GDM1 (cell line): ENCODE measurements around the gene KYAT1.
"Not testable (repeated sequence)": the region's sequence is repeated elsewhere in the genome, so short reads cannot be mapped to it uniquely, and the experiment has no call there.

Experiments
- DNase-seq: peaks from one replicate; lab custom pipeline; 2025; lab: John Stamatoyannopoulos, UW

Gene KYAT1

DNA sequence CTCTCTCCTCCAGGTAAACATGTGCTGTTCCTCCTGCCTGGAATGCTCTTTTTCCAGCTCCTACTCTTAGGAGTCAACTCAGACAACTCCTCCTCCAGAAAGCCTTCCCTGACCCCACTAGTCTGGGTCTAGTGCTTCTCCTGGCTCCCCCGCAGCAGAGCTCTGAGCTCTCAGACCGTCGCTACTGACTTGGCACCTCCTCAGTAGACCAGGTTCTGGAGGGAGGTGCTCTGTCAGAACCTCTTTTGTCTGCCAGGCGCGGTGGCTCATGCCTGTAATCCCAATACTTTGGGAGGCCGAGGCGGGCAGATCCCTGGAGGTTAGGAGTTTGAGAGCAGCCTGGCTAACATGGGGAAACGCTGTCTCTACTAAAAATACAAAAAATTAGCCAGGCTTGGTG, 3.6 kb upstream of the KYAT1 start:
- DNase-seq = no peak

DNA sequence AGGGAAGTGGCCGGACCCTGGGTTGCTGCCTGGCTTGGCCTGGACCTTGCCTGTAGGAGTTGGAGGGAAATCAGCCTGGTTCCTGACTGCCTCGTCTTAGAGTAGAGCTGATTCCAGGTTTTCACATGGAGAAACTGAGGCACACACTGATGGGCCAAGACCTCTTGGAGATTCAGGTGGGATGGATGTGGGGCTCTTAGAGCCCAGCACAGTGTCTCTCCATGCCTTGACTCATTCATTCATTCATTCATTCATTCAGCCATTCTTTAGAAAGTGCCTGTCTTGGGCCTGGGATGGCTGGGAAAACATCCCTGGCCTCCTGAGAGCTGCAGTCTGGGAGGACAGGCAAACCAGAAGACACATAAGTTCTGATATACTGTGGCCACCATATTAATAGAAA, 2.4 kb upstream of the KYAT1 start:
- DNase-seq = no peak

DNA sequence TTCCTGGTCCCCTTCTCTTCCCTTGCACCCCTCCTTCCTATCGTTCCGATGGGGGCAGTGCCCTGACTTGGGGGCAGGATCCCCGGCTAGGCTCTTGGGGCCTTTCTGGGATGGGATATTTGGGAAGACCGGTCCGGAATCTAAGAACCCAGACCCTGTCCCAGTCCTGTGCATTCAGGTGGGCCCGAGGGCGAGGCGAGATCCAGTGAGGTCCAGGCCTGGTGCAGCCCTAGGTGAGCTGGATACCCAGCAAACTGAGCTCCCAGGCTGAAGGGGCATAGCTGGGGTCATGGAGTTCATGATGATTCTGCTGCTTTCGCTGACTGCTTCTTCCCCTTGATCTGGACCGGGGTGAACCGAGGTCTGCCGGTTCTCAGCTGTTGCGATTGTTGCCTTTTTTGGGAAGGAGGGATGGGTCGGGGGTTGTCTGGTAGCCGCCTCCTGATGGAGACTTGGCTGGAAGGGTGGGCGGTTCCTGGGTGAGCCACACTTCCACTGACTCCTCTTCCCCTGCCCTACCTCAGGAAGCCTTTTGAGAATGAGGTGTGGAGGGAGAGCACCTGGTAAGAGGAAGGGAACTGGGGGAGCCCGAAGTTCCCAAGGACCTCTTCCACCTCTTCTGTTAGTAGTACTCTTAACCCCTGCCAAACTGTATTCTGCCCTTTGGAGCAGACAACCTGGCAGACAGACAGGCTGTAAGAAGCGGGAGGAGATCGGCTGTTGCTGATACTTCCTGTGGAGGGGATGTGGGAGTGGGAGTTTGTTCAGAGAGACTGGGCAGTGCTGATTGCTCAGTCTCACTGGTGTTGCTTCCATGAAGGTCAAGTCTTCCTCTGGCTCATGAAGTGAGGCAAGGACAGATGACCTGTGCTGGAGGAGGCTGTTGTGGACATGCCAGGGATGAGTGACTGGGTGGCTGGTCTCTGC, 1.2 kb upstream of the KYAT1 start:
- no peak for DNase-seq

DNA sequence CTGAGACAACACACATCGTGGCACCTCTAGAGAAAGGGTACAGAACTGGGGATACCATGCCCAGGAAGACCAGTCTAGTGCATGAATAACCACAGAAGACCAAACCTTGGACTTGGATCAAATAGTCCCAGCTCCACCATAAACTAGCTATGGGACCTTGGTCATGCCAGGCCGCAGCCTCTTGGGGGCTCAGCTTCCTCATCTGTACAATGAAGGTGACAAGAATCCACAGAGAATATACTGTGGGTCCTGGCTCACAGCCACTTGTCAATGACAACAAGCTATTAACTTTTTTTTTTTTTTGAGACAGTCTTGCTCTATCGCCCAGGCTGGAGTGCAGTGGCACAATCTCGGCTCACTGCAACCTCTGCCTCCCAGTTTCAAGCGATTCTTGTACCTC, 3.9 kb downstream of the KYAT1 start:
- DNase-seq = no peak

DNA sequence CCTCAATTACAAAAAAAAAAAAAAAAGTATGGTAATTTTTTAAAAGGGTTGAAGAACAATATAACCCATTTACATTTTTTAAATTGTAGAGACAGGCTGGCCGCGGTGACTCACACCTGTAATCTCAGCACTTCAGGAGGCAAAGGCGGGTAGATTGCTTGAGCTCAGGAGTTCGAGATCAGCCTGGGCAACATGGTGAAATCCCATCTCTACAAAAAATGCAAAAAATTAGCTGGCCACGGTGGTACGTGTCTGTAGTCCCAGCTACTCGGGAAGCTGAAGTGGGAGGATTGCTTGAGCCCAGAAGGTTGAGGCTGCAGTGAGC, 10.8 kb downstream of the KYAT1 start:
- DNase-seq = not testable (repeated sequence)

DNA sequence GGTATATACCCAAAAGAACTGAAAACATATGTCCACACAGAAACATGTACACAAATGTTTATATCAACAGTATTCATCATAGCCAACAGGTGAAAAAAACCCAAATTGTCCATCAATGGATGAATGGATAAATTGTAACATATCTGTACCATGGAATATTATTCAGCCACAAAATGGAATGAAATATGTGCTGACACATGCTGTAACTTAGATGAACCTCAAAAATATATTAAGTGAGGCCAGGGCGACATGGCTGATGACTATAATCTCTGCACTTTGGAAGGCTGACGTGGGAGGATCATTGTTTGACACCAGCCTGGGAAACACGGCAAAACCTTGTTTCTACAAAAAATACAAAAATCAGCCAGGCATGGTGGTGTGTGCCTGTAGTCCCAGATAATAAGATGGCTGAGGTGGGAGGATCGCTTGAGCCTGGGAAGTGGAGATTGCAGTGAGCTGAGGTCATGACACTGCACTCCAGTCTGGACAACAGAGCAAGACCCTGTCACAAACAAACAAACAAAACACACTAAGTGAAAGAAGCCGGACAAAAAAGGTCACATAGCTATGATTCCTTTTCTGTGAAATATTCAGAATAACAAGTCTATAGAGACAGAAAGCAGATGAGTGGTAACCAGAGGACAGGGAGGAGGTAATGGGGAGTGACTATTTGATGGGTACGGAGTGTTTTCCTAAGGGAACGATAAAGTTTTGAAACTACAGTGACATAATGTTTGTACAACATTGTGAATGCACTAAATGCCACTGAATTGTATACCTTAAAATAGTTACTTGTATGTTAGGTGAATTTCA, 11.4 kb downstream of the KYAT1 start:
- DNase-seq = no peak

DNA sequence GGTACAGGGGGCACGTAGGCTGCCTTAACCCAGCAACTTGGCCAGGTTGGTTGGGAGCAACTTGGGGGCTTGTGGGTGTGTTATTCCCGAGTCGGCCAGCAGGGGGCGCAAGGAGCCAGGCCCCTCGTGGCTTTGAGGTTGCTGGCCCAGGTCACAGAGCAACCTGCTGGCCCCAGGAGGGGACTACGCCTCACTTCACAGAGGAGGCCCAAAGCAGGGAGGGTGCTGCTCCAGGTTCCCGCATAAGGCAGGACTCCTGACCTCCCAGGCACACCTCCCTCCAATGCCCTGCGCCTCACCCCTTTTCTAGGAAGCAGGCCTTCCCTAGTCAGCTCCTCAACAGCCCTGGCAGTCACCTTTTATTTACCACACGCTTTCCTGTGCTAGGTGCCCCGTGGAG, 18.1 kb downstream of the KYAT1 start:
- DNase-seq = peak; percentile 55

DNA sequence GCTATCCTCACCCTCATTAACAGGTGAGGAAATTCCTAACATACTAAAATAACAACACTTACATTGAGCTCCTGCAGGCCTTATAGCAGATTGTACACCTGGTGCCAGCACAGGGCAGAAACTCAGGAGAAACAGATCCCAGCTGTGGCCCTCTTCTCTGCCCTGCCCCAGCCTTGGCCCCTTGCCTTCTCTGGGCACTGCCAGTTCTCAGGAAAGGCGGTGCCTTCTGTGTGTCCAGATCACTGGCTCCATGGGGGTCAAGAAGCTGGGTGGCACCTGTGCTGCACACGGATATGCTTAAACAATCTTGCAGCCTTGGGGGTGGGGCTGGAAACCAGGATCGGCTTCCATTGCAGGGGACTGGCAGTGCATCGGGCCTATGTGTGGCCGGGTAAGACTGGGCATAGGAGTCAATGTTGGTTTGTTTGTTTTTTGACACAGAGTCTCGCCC, 19.3 kb downstream of the KYAT1 start:
- no peak for DNase-seq

DNA sequence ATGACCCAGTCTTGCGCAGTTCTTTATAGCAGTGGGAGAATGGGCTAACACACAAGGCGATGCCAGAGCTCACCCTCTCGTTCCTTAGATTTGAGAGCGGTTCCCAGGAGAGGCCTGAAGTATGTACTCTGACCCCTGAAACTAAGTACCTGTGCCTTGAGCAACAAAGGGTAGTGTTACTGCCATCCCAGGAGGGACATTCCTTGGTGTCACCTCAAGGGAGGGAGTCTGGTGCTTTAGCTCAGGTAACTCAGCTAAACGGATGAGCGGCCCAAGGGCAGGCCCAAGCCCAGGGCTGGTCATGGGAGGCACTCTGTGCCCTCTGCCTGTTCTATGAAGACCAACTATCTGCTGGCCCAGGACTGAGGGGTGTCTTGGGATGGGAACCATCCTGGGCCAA, 20.2 kb downstream of the KYAT1 start:
- no peak for DNase-seq

DNA sequence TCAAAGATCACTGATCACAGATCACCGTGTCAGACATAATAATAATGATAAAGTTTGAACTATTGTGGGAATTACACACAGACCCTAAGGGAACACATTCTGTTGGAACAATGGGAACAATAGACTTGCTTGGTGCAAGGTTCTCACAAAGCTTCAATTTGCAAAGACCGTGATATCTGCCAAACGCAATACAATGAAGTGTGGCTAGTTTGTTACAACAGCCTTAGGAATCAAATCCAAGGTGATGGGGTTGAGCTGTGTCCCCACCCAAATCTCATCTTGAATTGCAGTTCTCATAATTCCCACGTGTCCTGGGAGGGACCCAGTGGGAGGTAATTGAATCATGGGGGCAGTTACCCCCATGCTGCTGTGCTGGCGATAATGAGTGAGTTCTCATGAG, 20.8 kb downstream of the KYAT1 start:
- DNase-seq = no peak

DNA sequence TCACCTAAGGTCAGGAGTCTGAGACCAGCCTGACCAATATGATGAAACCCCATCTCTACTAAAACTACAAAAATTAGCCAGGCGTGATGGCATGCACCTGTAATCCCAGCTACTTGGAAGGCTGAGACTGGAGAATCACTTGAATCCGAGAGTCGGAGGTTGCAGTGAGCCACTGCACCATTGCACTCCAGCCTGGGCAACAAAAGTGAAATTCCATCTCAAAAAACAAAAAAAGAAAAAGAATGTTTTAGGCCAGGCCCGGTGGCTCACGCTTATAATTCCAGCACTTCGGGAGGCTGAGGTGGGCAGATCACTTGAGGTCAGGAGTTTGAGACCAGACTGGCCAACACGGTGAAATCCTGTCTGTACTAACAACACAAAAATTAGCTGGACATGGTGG, 23.3 kb downstream of the KYAT1 start:
- DNase-seq = not testable (repeated sequence)

DNA sequence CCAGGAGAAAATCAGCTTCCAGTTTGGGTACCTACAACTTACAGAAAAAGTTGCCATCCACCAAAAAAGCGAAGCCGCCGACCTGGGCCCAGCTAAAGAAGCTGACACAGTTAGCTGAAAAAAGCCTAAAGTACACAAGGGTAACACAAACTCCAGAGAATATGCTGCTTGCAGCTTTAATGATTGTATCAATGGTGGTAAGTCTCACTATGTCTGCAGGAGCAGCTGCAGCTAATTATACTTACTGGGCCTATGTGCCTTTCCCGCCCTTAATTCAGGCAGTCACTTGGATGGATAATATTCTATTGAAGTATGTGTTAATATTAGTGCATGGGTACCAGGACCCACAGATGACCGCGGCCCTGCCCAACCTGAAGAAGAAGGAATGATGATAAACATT, 27.3 kb downstream of the KYAT1 start:
- DNase-seq = not testable (repeated sequence)

DNA sequence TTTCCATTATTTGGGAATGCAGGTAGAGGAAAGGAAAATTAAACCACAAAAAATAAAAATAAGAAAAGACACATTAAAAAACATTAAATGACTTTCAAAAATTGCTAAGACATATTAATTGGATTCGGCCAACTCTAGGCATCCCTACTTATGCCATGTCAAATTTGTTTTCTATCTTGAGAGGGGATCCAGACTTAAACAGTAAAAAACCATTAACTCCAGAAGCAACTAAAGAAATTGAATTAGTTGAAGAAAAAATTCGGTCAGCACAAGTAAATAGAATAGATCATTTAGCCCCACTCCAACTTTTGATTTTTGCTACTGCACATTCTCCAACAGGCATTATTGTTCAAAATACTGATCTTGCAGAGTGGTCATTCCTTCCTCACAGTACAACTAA, 29.1 kb downstream of the KYAT1 start:
- DNase-seq = not testable (repeated sequence)

DNA sequence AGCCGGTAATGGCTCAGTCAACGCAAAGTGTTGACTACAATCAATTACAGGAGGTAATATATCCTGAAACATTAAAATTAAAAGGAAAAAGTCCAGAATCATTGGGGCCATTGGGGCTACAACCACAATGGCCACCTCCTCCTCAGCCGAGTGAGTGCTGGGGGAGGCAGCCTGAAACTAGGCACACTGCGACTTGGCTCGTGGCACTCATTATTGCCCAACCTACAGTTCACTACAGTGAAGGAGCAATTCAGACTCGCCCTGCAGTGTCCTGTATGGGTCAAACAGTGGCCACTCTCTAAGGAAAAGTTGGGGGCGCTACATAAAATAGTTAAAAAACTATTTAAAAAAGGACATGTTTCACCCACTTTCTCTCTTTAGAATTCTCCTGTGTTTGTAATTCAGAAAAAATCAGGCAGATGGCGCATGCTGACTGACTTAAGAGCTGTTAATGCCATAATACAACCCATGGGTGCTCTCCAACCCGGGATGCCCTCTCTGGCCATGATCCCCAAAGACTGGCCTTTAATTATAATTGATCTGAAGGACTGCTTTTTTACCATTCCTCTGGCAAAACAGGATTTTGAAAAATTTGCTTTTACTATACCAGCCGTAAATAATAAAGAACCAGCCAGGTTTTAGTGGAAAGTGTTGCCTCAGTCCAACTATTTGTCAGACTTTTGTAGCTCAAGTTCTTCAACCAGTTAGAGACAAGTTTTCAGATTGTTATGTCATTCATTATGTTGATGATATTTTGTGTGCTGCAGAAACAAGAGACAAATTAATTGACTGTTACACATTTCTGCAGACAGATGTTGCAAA, 29.8 kb downstream of the KYAT1 start:
- DNase-seq = peak; percentile 9

DNA sequence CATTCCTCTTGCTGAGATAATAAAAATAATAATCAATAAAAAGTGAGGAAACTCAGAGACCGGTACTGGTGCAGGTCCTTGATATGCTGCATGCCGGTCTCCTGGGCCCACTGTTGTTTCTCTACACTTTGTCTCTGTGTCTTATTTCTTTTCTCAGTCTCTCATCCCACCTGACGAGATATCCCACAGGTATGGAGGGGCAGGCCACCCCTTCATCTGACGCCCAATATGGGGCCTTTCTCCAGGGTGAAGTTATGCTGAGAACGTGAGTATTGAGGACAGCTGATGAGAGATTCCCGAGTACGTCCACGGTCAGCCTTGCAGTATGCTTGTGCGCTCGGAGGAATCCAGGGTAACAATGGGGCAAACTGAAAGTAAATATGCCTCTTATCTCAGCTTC, 30.7 kb downstream of the KYAT1 start:
- not testable (repeated sequence) for DNase-seq

DNA sequence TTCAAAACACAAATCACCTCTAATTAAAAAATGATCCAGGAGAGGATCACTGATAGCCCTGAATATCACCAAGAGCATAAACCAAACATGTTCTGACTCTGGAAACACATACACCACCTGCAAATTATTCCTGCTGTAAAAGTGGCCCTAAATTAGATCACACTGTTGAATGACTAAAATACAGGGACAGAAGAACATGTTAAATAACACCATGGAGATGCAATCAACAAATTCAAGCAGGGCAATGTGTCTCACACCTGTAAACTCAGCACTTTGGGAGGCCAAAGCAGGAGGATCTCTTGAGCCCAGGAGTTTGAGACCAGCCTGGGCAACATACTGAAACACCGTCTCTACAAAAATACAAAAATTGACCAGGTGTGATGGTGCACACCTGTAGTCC, 33.9 kb downstream of the KYAT1 start:
- no peak for DNase-seq

DNA sequence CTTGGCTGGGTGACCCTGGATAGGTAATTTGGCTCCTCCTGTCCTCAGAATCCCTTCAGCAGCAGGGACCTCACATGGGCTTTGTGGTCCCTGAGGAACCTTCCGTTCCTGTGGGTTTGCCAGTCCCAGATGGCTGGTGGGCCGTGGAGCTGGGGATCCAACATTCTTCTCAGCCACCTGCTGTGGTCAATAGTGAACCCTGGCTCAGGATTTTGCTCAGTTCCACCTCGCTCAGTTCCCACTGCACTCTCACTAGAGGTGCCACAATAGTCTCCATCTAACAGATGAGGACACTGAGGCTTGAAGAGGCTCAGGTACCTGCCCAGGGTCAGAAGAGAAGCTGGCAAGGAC, 35.1 kb downstream of the KYAT1 start:
- DNase-seq = no peak

DNA sequence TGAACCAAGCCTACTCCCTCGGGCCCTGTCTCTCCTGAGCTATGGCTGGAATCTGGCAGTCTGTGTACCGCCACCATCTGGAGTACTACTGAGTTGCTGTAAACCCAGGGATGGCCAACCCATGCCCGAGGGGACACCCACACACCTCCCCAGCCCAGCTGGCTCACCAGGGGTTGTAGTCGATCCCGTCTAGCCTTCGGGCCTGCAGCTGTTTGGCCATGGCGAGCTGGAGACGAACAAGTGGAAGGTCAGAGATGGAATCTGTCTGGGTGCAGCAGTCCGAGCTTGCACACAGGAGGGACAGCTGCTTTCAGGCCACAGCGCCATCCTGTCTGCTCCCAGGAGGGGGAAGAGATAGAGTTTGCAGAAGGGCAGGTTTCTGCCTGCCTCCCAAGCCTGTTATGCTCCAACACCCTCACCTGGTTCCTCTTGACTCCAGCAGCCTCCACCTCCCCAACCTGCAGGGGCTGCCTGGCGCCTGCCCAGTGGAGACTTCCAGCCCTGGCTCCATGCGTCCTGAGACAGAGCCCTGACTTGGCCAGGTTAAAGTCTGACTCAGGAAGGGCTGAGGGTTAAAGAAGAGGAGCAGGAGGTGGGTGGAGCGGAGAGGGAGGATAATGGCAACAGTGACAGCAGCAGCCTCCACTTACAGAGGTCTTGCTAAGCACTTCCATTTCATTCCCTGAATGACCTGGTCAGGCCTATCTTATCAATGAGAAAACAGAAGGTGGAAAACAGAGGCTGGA, 36.4 kb downstream of the KYAT1 start:
- no peak for DNase-seq

DNA sequence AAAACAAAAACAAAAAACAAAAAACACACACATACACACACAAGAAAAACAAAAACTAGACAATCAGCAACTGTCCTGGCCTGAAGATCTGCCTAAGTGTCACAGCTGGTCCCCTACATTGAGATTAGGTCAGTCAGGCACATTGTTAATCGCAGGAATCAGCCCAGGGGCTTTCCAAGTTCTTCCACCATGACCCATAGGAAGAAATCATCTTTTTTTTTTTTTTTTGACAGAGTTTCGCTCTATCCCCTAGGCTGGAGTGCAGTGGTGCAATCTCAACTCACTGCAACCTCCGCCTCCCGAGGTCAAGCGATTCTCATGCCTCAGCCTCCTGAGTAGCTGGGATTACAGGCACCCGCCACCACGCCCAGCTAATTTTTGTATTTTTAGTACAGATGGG, 38.6 kb downstream of the KYAT1 start:
- DNase-seq = not testable (repeated sequence)

DNA sequence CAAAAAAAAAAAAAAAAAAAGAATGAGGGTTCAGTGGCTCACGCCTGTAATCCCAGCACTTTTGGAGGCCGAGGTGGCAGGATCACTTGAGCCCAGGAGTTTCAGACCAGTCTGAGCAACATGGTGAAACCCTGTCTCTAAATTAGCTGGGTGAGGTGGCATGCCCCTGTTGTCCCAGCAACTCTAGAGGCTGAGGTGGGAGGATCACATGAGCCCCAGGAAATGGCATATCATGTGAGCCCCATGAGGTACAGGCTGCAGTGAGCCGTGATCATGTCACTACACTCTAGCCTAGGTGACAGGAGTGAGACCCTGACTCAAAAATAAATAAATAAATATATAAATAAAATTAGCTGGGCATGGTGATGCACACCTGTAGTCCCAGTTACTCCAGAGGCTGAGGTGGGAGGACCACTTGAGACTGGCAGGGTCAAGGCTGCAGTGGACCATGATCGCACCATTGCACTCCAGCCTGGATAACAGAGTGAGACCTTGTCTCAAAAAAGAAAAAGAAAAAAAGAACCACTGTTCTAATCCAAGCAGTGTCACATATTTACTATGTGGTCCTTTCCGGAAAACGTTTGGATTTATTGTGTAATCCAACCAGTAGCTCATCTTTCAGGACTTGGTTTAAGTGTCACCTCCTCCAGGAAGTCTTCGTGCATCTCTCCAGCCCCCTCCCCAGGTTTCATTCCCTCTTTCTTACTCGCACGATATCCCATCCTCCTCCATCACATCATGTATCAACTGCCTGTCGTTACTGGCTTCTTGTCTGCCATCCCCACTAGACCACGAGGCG, 39.9 kb downstream of the KYAT1 start:
- DNase-seq = no peak

DNA sequence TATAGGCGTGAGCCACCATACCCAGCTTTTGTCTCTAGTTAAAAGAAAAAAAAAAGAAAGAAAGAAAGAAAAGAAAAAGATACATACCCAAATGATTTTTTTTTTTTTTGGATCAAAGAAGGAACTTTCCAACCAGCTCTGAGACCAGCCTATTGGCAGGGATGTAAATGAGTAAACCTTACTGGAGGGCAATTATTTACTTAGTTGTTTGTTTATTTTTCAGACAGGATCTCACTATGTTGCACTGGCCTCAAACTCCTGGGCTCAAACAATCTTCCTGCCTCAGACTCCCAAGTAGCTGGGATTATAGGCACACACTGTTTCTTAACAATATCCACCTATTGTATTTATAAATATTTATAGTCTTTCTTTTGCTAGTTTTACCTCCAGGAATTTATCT, 41.2 kb downstream of the KYAT1 start:
- no peak for DNase-seq
